Panc1 (cell line): ENCODE results near the gene PSPC1. TPM values are rescaled to one million over a fixed set of nuclear protein-coding genes. Genes with fewer than 3 reads are reported as not detected.

Experiments
- ATAC-seq: fragments of 200-7000 bp; cut with Tn5 transposase; 2 replicates; pipeline ENCODE4 v1.9.1; 2020; ENCODE audit warnings: mild to moderate bottlenecking, moderate library complexity
- BruUV-seq: library from RNA; stranded (reverse); fragments of 400-500 nt; replicated peaks from 2 replicates; lab custom pipeline; 2021; lab: Mats Ljungman, UMichigan
- CTCF ChIA-PET: fragments of 300-600 bp; sonication (Branson Sonifier 250); formaldehyde crosslinking; loops from one replicate; lab custom pipeline; 2022; ENCODE audit warnings: antibody characterized with exemption; lab: Charles Lee
- POLR2A ChIA-PET: fragments of 300-600 bp; sonication (Branson Sonifier 250); formaldehyde crosslinking; loops from one replicate; lab custom pipeline; 2022; ENCODE audit warnings: antibody characterized with exemption; lab: Charles Lee
- DNase-seq: peaks from one replicate; pipeline ENCODE4 v3.0.0-alpha.2; 2010; ENCODE audit warnings: low read depth, low spot score
- H3K27ac ChIP-seq: 2 replicates; pipeline ENCODE4 v1.5.1; 2011; ENCODE audit warnings: mild to moderate bottlenecking, low read length, inconsistent platforms
- H3K27me3 ChIP-seq: fragments of 200-500 bp; sonication (Bioruptor generic); 2 replicates; pipeline ENCODE4 v1.6.0; 2014; ENCODE audit warnings: low read length, inconsistent platforms; ENCODE audit not compliant: control insufficient read depth, insufficient read depth
- H3K36me3 ChIP-seq: fragments of 200-500 bp; sonication (Bioruptor generic); 2 replicates; pipeline ENCODE4 v1.5.1; 2014; ENCODE audit warnings: inconsistent platforms, mild to moderate bottlenecking, low read length, moderate library complexity; ENCODE audit not compliant: control insufficient read depth, insufficient read depth
- H3K4me1 ChIP-seq: 2 replicates; pipeline ENCODE4 v1.5.1; 2011; ENCODE audit warnings: inconsistent platforms, mild to moderate bottlenecking, low read length, moderate library complexity; ENCODE audit not compliant: control insufficient read depth, insufficient read depth
- H3K4me3 ChIP-seq, 2 experiments: 2 replicates each; pipeline ENCODE4 v1.5.1; 2011 to 2012; ENCODE audit warnings: low read depth in 2 of 2, low read length in 2 of 2, mild to moderate bottlenecking in 2 of 2, inconsistent platforms in 1 of 2, moderate library complexity in 1 of 2
- H3K9me3 ChIP-seq: fragments of 200-500 bp; sonication (Bioruptor generic); 2 replicates; pipeline ENCODE4 v1.5.1; 2014; ENCODE audit warnings: low read depth, mild to moderate bottlenecking, inconsistent platforms, low read length, moderate library complexity; ENCODE audit not compliant: control insufficient read depth, insufficient read depth
- POLR2AphosphoS5 ChIP-seq: IDR thresholded peaks from 2 replicates; pipeline ENCODE4 v1.6.1; 2012; ENCODE audit warnings: mild to moderate bottlenecking, low read depth, low read length, moderate library complexity
- REST ChIP-seq, 2 experiments: IDR thresholded peaks; 2 replicates each; pipeline ENCODE4 v1.6.1; 2011 to 2012; ENCODE audit warnings: low read depth in 2 of 2, control low read depth in 1 of 2, low read length in 1 of 2, mild to moderate bottlenecking in 1 of 2, moderate library complexity in 1 of 2; ENCODE audit not compliant: insufficient read depth in 1 of 2
- SIN3A ChIP-seq: IDR thresholded peaks from 2 replicates; pipeline ENCODE4 v1.6.1; 2012; ENCODE audit warnings: low read depth, mild to moderate bottlenecking, low read length, moderate library complexity, borderline replicate concordance; ENCODE audit not compliant: insufficient read depth
- TCF7L2 ChIP-seq: IDR thresholded peaks from 2 replicates; pipeline ENCODE4 v1.6.1; 2011; ENCODE audit warnings: mild to moderate bottlenecking, low read depth, low read length, inconsistent platforms
- in situ Hi-C: cut with HindIII; loops from 2 replicates; pipeline ENCODE4 v1.10.0; 2016; ENCODE audit warnings: low sequenced_read_pairs, low pct_unique_long_range_greater_than_20kb
- intact Hi-C: fragments of 100-400 bp; cut with micrococcal nuclease; formaldehyde crosslinking; loops from one replicate; pipeline ENCODE4 v1.10.0; 2022; ENCODE audit not compliant: unreplicated experiment
- total RNA-seq: library from RNA; stranded (reverse); gene quantifications from one replicate; pipeline ENCODE4 v1.2.1, GENCODE V29; 2021; ENCODE audit not compliant: unreplicated experiment
- TF ChIP-seq, protein P1 (sequence below): fragments of 450-650 bp; IDR thresholded peaks from 2 replicates; pipeline ENCODE4 v1.5.1; 2017; ENCODE audit warnings: mild to moderate bottlenecking

Gene PSPC1
- total RNA-seq, 1 experiment from 2014 or later = 39.1 TPM

DNA sequence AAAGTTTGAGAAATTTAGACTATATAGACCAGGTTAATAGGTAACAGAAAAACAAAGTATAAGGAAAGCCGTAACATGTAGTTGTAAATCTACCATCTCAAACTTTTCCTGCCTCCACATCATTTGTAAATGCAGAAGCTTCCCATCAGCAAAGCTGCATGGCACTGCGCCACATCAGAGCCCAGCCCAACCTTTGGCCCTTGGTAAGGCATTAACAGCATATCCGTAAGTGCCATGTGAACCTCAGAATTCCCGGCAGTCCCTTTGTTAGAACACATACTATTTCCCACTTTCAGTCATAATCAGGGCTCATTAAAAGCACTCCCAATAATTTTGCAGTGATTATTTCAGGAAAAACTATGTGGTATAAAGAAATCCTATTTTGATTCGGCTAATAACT lies 97.7 kb downstream of the PSPC1 start:
- H3K27ac ChIP-seq = no peak overlapping the region
- TF ChIP-seq POLR2AphosphoS5 = no peak
- TF ChIP-seq SIN3A = no peak
- TF ChIP-seq TCF7L2 = no peak
- TF ChIP-seq, protein P1, sequence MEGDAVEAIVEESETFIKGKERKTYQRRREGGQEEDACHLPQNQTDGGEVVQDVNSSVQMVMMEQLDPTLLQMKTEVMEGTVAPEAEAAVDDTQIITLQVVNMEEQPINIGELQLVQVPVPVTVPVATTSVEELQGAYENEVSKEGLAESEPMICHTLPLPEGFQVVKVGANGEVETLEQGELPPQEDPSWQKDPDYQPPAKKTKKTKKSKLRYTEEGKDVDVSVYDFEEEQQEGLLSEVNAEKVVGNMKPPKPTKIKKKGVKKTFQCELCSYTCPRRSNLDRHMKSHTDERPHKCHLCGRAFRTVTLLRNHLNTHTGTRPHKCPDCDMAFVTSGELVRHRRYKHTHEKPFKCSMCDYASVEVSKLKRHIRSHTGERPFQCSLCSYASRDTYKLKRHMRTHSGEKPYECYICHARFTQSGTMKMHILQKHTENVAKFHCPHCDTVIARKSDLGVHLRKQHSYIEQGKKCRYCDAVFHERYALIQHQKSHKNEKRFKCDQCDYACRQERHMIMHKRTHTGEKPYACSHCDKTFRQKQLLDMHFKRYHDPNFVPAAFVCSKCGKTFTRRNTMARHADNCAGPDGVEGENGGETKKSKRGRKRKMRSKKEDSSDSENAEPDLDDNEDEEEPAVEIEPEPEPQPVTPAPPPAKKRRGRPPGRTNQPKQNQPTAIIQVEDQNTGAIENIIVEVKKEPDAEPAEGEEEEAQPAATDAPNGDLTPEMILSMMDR = no peak
- no peak for TF ChIP-seq REST (IDR thresholded peaks at IDR 0.05; ENCODE audit: insufficient read depth in 1 of 2, low read depth in 2 of 2, low read length in 1 of 2)
- CTCF ChIA-PET = no interaction called here
- DNase-seq (no peak), ATAC-seq (no peak)
- H3K4me3 ChIP-seq = no peak overlapping the region
- no peaks in the 10 kb centered on the region for H3K27me3 ChIP-seq
- in situ Hi-C loops = no loop called here
- BruUV-seq = no TSS peak
- no peaks in the 10 kb centered on the region; the same call in 1 of the 2 replicates for H3K36me3 ChIP-seq
- intact Hi-C loops = no loop called here
- H3K9me3 ChIP-seq = no peaks in the 10 kb centered on the region
- H3K4me1 ChIP-seq = no peaks in the 10 kb centered on the region
- POLR2A ChIA-PET = no interaction called here

DNA sequence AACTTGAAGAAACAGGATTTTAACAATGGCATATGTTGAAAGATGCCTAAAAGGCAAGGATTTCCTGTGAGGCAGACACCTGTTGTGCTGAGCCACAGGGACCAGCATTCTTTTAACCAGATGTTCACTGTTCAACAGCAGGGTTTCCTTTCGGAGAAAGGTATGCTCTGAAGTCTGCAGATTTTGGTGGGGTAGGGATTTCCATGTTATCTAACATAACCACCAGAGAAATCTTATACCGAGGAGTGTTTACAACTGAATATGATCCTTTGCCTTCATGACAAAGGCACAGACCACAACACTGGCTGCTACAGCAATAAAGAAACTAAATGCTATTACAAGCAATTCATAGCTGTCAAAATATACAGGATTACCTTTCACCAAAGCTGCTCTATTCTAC lies 101.2 kb downstream of the PSPC1 start:
- DNase-seq (no peak), ATAC-seq (no peak)
- no TSS peak for BruUV-seq
- Histone ChIP-seq H3K4me1 (no peaks in the 10 kb centered on the region), H3K36me3 (peaks cover 2% of the 10 kb centered on the region; the same call in 1 of the 2 replicates), H3K9me3 (no peaks in the 10 kb centered on the region), H3K27ac (no peak overlapping the region), H3K4me3 (no peak overlapping the region), H3K27me3 (no peaks in the 10 kb centered on the region)
- TF ChIP-seq POLR2AphosphoS5 (no peak), SIN3A (no peak), REST (IDR thresholded peaks at IDR 0.05; ENCODE audit: insufficient read depth in 1 of 2, low read depth in 2 of 2, low read length in 1 of 2) (no peak), TCF7L2 (no peak)
- TF ChIP-seq, protein P1 = no peak
- intact Hi-C loops = no loop called here
- POLR2A ChIA-PET = no interaction called here
- CTCF ChIA-PET = no interaction called here
- in situ Hi-C loops = no loop called here
